Endothelial cell (in vitro differentiated cells): Measurements from ENCODE around the gene KCNJ18. TPM values are rescaled to one million over a fixed set of nuclear protein-coding genes. Genes with fewer than 3 reads are reported as not detected.
"Not testable (repeated sequence)": the region's sequence is repeated elsewhere in the genome, so short reads cannot be mapped to it uniquely, and the experiment has no call there.

Experiments used
- DNase-seq: peaks from one replicate; pipeline ENCODE4 v3.0.0; 2021; ENCODE audit warnings: low spot score
- H3K27ac Mint-ChIP-seq: one replicate; pipeline ENCODE4 v1.8.0; 2021; ENCODE audit warnings: mixed read lengths, inconsistent platforms; ENCODE audit not compliant: unreplicated experiment
- H3K27me3 Mint-ChIP-seq: one replicate; pipeline ENCODE4 v1.8.0; 2021; ENCODE audit warnings: mild to moderate bottlenecking, moderate library complexity, mixed read lengths, inconsistent platforms; ENCODE audit not compliant: unreplicated experiment
- H3K36me3 Mint-ChIP-seq: one replicate; pipeline ENCODE4 v1.8.0; 2021; ENCODE audit warnings: mild to moderate bottlenecking, low read depth, mixed read lengths, inconsistent platforms; ENCODE audit not compliant: unreplicated experiment
- H3K4me1 Mint-ChIP-seq: one replicate; pipeline ENCODE4 v1.8.0; 2021; ENCODE audit warnings: mild to moderate bottlenecking, mixed read lengths, inconsistent platforms; ENCODE audit not compliant: unreplicated experiment
- H3K4me3 Mint-ChIP-seq: one replicate; pipeline ENCODE4 v1.8.0; 2021; ENCODE audit warnings: mild to moderate bottlenecking, mixed read lengths, inconsistent platforms; ENCODE audit not compliant: unreplicated experiment
- H3K9me3 Mint-ChIP-seq: one replicate; pipeline ENCODE4 v1.8.0; 2021; ENCODE audit warnings: mixed read lengths, inconsistent platforms; ENCODE audit not compliant: unreplicated experiment
- total RNA-seq: library from RNA; stranded (reverse); fragmentation: NEBNext Ultra II Directional; extraction: Animal tissue kit (Norgen Biotek cat#: 25700); gene quantifications from one replicate; pipeline ENCODE4 v1.2.1, GENCODE V29; 2021; ENCODE audit not compliant: unreplicated experiment

KCNJ18 gene
- total RNA-seq, 1 donor from 2014 or later, result not detected

DNA sequence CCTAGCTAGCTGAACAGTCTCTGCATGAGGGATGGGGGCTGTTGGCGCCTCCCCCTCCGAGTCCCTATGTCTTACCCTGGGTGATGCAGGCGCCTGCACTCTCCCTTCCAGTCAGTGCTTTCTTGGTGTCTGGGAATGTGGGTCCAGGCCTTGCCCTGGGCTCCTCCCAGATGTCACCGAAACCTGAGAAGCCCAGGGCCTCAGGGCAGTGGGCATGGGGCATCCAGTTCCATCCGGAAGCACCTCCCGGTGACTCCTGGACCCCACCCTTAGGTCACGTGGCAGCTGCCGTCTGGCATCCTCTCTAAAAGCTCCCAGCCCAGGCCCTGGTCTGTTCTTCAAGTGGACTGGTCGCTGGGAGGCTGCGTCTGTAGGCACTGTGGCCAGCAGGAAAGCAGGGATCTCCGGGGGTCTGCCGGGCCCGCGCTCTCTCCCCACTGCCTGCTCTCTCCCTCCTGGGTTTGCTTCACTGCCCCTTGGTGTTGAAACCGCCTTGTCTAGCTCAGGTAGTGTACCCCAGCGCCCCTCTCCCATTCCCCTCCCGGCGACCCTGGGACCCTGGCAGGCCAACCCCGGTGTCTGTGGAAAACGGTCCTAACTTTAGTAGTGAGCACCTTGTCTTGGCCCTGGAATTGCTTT is 6.2 kb downstream of the KCNJ18 start:
- not testable (repeated sequence) for H3K27ac Mint-ChIP-seq, H3K4me3 Mint-ChIP-seq, DNase-seq, H3K36me3 Mint-ChIP-seq, H3K4me1 Mint-ChIP-seq
- Mint-ChIP-seq H3K9me3 (peaks cover 17% of the 10 kb centered on the region), H3K27me3 (peaks cover 19% of the 10 kb centered on the region)

GRCh38 chr17:21699124-21699523 is 6.8 kb downstream of the KCNJ18 start:
- not testable (repeated sequence) for H3K4me1 Mint-ChIP-seq, H3K36me3 Mint-ChIP-seq, H3K27ac Mint-ChIP-seq, H3K4me3 Mint-ChIP-seq, DNase-seq
- H3K27me3 Mint-ChIP-seq, result peaks cover 19% of the 10 kb centered on the region
- peaks cover 17% of the 10 kb centered on the region for H3K9me3 Mint-ChIP-seq

DNA sequence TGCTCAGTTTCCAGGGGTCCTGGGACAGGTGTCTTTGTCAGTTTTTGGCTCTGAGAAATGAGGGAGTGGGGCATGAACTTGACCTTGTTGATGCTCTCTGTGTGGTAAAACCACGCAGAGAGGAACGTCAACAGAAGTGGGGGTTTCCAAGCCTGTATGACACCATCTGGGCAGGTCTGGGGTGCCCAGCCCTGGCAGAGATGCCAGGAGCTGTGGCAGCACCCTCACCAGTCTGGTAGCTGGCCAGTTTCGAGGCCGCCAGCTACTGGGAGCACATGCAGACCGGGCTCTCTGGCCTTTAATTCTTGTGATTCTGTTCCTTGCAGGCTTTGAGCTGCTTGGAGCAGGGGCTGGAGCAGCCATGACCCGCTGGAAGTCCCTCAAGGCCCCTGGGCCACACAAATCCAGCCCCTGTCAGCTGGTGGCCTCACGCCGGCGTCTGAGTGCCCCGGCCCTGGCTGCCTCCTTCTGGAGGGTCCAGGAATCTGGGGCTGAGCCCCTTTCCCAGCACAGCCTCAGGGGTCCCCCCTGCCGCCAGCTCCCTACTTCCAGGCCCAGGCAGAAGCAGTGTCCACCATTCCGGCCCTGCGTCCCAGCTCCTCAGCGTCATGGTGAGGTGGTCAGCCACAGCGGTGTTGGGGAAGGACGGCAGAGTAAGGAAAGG is 7.4 kb downstream of the KCNJ18 start:
- H3K36me3 Mint-ChIP-seq, DNase-seq, H3K4me3 Mint-ChIP-seq, H3K4me1 Mint-ChIP-seq, H3K27ac Mint-ChIP-seq: not testable (repeated sequence)
- H3K27me3 Mint-ChIP-seq, result peaks cover 20% of the 10 kb centered on the region
- peaks cover 22% of the 10 kb centered on the region for H3K9me3 Mint-ChIP-seq

DNA sequence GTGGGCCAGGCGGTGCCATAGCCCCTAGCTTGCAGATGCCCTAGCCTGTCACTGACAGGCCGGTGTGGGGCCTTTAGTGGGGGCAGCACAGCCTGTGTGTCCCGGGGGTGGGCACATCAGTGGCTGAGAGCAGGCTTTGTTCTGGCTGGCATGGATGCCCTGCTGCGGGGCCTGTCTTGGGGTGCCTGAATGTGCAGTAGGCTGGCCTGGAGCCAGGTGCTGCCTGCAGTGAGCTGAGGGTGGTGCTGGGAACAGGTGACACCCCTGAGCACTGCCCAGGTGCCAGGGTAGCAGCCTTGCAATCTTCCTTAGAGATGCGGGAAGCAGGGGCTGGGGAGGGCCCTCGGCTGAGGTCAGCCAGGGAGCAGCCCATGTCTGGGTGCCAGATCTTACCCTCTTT is 8.8 kb downstream of the KCNJ18 start:
- Mint-ChIP-seq H3K27me3 (peaks cover 27% of the 10 kb centered on the region), H3K9me3 (peaks cover 19% of the 10 kb centered on the region), H3K36me3 (peaks cover 14% of the 10 kb centered on the region)
- not testable (repeated sequence) for H3K4me1 Mint-ChIP-seq, DNase-seq, H3K4me3 Mint-ChIP-seq, H3K27ac Mint-ChIP-seq

DNA sequence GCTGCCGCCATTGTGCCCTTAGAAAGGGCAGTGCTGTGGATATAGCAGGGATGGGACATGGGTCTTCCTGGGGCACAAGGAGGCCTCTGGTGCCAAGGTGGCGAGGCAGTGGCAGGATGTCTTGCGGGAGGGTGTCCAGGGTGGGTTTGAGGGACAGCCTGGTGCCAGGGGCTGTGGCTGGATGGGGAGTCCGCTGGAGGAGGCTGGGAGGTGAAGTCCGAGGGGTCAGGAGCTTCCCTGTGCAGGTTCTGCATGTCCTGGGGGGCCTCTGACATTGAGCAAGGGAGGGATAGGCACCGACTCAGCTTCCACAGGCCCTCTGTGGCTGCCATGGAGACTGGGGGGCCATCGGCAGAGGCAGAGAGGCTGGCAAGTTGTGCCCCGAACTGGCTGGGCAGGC is 9.7 kb downstream of the KCNJ18 start:
- H3K4me1 Mint-ChIP-seq, H3K4me3 Mint-ChIP-seq, H3K27ac Mint-ChIP-seq, DNase-seq: not testable (repeated sequence)
- H3K9me3 Mint-ChIP-seq, result peaks cover 11% of the 10 kb centered on the region
- H3K36me3 Mint-ChIP-seq, result peaks cover 14% of the 10 kb centered on the region
- peaks cover 23% of the 10 kb centered on the region for H3K27me3 Mint-ChIP-seq

DNA sequence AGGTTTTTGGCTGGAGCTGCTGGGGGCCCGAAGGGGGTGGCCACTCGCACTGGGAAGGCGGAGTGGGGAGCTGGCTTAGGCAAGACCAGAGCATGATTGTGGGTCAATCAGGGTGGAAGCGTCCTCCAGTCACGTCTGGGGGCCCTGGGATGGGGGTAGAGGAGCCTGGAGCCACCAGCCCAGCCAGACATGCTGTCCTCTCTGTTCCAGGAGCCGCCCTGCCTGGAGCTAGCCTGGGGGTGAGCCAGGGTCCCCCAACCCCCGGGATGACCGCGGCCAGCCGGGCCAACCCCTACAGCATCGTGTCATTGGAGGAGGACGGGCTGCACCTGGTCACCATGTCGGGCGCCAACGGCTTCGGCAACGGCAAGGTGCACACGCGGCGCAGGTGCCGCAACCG is 10.2 kb downstream of the KCNJ18 start:
- H3K27me3 Mint-ChIP-seq, result peaks cover 23% of the 10 kb centered on the region

DNA sequence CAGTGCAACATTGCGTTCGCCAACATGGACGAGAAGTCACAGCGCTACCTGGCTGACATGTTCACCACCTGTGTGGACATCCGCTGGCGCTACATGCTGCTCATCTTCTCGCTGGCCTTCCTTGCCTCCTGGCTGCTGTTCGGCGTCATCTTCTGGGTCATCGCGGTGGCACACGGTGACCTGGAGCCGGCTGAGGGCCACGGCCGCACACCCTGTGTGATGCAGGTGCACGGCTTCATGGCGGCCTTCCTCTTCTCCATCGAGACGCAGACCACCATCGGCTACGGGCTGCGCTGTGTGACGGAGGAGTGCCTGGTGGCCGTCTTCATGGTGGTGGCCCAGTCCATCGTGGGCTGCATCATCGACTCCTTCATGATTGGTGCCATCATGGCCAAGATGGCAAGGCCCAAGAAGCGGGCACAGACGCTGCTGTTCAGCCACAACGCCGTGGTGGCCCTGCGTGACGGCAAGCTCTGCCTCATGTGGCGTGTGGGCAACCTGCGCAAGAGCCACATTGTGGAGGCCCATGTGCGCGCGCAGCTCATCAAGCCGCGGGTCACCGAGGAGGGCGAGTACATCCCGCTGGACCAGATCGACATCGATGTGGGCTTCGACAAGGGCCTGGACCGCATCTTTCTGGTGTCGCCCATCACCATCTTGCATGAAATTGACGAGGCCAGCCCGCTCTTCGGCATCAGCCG is 10.8 kb downstream of the KCNJ18 start:
- H3K27me3 Mint-ChIP-seq, result peaks cover 22% of the 10 kb centered on the region
- H3K27ac Mint-ChIP-seq, H3K4me3 Mint-ChIP-seq, DNase-seq, H3K4me1 Mint-ChIP-seq: not testable (repeated sequence)
- peaks cover 12% of the 10 kb centered on the region for H3K9me3 Mint-ChIP-seq
- H3K36me3 Mint-ChIP-seq, result peaks cover 14% of the 10 kb centered on the region

More for the DNA sequence above, 10.2 kb downstream of the KCNJ18 start:
- Mint-ChIP-seq H3K9me3 (peaks cover 12% of the 10 kb centered on the region), H3K36me3 (peaks cover 14% of the 10 kb centered on the region)
- H3K27ac Mint-ChIP-seq, H3K4me3 Mint-ChIP-seq, DNase-seq, H3K4me1 Mint-ChIP-seq: not testable (repeated sequence)

DNA sequence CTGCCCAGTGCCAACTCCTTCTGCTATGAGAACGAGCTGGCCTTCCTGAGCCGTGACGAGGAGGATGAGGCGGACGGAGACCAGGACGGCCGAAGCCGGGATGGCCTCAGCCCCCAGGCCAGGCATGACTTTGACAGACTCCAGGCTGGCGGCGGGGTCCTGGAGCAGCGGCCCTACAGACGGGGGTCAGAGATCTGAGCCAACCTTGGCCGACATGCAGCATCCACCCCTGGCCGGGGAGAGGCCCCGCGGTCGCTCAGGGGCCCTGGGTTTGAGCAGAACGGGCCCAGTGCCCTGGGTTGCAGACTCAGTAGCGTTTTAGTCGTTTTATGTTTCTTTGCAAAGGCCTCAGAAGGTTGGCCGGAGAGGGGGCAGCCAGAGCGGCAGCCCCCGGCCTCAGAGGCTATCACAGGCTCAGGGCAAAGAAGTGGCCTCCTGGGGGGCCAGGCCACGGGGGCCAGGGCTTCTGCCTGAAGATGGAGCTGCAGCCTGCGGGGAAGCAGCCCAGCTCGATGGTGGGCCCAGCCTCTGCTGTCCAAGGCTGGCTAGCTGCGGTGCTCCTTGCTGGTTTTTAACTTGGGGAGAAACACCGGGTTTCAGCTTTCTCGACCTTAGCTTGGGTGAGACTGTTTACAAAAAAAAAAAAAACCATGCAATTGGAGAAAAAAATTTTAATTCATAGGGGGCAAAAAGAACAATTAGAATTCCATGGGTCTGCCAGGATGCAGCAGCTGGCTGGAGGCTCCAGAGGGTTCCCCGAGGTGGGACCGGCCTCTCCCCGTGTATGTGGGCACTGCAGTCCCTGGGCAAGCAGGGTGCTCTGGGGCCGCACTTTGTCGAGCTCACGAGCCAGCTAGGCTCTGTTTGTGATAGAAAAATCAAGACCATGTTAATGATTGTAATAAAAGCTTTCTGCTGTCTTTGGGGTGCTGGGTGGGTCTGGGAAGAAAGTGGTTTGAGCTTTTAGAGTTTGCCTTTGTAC is 11.9 kb downstream of the KCNJ18 start:
- H3K4me3 Mint-ChIP-seq, H3K27ac Mint-ChIP-seq, H3K4me1 Mint-ChIP-seq, DNase-seq: not testable (repeated sequence)
- H3K27me3 Mint-ChIP-seq, result peaks cover 22% of the 10 kb centered on the region
- H3K36me3 Mint-ChIP-seq, result peaks cover 14% of the 10 kb centered on the region
- peaks cover 12% of the 10 kb centered on the region for H3K9me3 Mint-ChIP-seq
